NCI-H2171 treated with DMSO at 0.1 percent for 48 hours (cell line): ENCODE data around the gene RAB11FIP3.
"Not testable (repeated sequence)": the region's sequence is repeated elsewhere in the genome, so short reads cannot be mapped to it uniquely, and the experiment has no call there.

ENCODE experiments used
- DNase-seq: peaks from one replicate; lab custom pipeline; 2025; lab: John Stamatoyannopoulos, UW

RAB11FIP3 gene, protein sequence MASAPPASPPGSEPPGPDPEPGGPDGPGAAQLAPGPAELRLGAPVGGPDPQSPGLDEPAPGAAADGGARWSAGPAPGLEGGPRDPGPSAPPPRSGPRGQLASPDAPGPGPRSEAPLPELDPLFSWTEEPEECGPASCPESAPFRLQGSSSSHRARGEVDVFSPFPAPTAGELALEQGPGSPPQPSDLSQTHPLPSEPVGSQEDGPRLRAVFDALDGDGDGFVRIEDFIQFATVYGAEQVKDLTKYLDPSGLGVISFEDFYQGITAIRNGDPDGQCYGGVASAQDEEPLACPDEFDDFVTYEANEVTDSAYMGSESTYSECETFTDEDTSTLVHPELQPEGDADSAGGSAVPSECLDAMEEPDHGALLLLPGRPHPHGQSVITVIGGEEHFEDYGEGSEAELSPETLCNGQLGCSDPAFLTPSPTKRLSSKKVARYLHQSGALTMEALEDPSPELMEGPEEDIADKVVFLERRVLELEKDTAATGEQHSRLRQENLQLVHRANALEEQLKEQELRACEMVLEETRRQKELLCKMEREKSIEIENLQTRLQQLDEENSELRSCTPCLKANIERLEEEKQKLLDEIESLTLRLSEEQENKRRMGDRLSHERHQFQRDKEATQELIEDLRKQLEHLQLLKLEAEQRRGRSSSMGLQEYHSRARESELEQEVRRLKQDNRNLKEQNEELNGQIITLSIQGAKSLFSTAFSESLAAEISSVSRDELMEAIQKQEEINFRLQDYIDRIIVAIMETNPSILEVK

DNA sequence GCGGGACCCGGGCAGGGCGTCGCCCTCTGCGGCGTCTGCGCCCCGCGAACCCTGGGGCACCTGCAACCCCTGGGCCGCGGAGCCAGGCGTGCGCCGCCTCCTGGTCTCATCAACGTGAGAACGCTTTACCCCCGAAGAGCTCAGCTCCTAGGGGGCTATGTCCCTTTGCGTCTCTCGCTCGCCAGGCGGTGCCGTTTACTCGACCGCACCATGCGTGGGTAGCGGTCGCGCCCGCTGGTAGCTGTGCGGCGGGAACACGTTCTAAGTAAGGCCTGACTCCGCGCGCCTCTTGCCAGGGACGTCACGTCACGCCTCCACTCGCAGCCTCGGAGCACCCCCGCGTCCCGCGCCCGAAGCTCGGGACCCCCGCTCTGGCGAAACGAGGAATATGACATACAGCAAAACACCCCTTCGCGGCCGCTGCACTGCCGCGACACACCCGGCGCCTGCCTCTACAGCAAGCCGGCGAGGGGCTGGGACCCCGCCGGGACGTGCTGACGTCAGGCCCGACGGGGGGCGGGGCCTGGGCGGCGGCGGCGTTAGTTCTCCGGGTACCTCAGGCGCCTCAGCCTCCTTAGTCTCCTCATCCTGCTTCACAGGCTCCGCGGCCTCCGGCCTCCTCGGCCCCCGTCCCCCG lies at the start of gene RAB11FIP3:
Gene RAB11FIP3 (plus strand): TSS at position 568 of the 637 bp plus-strand sequence. CDS start 358 bp downstream, outside the sequence.
- DNase-seq = peak; percentile 81

DNA sequence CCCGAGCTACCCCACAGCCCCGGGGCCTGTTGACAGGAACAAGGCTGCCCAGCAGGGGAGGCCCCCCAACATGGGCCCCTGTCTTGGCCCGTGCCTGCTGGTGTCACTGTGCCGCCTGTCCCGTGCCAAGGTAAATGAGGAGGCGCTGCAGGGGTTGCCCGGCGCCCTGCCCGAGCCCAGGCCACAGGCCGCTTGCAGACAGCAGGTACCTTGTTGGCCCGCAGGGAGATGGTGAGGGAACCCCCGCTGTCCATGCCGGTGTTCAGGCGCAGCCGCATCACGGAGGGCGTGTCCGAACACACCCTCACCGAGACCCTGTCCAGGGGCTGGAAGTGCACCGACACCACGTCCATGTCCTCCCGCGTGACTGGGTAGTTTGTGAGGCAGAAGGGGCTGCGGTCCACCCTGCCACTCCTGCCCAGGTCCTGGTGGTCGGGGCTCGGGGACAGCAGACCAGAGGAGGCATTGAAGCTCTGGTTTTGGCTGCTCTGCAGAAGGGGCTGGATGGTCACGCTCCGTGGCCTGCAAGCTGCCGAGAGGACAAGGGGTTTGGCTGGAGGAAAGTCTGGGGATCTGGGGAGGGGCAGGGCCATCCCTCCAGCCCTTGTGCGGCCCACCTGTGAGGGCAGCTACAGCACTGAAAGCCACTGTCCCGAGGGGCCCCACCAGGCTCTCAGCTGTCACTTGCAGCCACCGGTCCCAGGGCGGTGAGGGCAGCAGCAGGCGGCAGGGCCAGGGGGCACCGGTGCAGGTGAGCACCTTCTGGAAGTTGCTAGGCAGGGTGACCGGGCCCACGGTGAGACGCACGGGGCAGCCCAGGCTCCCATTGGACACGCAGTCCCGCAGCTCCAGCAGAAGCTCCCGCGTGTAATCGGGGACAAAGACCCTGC lies 49.3 kb upstream of the RAB11FIP3 start:
- DNase-seq = no peak

DNA sequence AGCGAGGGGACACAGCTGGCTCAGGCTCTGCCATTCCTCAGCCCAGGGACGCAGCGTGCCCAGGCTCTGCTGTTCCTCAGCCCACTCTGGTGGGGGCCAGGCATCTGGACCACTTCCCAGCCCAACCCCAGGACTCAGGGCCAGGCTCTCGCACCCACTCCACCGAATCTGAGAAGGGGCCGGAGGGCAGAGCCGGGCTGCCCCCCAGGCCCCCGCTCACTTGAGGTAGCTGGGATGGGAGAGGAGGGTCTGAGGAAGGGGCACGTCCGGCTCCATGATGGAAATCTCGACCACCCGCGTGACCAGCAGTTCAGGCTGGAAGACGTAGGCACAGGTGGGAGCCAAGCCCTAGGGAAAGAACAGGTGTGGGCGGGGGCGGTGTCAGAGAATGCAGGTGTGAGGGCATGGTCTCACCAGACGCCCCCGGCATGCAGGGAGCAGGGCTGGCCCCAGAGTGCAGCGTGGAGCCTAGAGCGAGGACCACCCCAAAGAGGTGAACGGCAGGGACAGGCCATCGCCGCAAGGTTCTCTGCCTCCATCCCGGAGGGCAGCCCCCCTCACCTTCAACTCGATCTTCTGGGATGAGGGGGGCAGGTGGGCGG lies 48.5 kb upstream of the RAB11FIP3 start:
- no peak for DNase-seq

- DNase-seq = no peak
These were observed 48.0 kb upstream of the RAB11FIP3 start for GRCh38 chr16:377419-377951.

- not testable (repeated sequence) for DNase-seq
These were observed 47.2 kb upstream of the RAB11FIP3 start for GRCh38 chr16:378113-378820.

GRCh38 chr16:378821-379182 lies 46.6 kb upstream of the RAB11FIP3 start:
- DNase-seq = no peak

DNA sequence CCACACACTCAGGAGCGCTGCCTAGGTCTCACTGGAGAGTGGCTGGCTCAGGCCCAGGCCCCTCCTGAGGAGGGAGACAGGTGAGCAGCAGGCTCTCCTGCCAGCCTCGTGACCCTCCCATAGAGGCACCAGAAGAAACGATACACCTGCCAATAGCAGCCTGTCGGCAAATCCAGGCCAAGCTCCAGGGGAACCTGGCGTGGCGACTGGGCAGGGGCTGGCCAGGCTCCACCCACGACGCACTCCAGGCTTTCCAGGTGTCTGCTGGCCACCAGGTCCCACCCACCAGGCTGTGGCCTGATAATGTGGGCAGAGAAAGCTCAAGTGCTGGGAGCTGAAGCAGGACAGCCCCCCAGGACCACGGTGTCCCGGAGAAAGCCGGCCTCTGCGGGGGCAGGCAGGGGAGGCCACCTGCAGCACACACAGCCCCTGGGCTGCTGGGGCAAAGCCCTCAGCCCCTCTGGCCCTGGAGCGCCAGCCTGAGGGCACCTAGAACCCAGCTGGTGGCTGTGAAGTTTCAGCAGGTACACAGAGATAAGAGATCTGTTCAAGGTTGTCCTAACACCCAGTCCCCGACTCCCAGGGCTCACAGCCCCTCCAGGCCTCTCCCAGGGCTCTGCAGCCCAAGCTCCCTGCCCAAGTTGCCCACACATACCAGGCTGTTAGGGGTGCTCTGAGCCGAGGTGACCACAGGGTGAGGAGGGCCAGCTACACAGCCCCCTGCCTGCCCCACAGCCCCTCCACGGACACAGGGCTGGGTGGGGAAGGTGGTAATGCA lies 46.1 kb upstream of the RAB11FIP3 start:
- peak; percentile 81 for DNase-seq

DNA sequence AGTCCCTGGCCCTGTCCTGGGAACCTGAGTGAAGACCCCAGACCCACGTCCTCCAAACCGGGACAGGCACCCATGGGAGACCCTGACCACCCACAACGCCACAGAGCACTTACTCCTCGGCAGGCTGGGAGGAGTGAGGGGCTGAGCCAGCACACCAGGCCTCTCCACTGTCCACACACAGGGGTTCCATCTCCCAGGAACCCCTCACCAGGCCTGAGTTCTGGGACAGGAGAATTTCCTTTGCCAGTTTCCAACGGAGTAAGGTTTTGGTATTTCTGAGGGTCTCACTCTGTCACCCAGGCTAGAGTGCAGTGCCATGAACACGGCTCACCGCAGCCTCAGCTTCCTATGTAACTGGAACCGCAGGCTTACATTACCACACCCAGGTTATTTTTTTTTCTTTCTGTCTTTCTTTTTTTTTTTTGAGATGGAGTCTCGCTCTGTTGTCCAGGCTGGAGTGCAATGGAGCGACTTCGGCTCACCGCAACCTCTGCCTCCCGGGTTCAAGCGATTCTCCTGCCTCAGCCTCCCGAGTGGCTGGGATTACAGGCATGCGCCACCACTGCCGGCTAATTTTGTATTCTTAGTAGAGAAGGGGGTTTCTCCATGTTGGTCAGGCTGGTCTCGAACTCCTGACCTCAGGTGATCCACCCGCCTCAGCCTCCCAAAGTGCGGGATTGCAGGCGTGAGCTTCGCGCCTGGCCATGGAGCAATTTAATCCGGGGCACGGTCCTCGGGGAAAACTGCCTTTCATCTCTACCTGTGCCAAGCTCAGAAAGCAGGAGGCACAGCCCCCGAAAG lies 45.3 kb upstream of the RAB11FIP3 start:
- no peak for DNase-seq

GRCh38 chr16:380762-381011 lies 44.8 kb upstream of the RAB11FIP3 start:
- no peak for DNase-seq

GRCh38 chr16:381012-381788 lies 44.2 kb upstream of the RAB11FIP3 start:
- no peak for DNase-seq

- DNase-seq = peak; percentile 42
These were observed 43.4 kb upstream of the RAB11FIP3 start, which contains the start of gene PGAP6 for GRCh38 chr16:381789-382717. Gene PGAP6 (minus strand): TSS chr16:381978. CDS start chr16:381821, 157 bp downstream.

- DNase-seq = no peak
These were observed 42.0 kb upstream of the RAB11FIP3 start for GRCh38 chr16:383326-384051.

DNA sequence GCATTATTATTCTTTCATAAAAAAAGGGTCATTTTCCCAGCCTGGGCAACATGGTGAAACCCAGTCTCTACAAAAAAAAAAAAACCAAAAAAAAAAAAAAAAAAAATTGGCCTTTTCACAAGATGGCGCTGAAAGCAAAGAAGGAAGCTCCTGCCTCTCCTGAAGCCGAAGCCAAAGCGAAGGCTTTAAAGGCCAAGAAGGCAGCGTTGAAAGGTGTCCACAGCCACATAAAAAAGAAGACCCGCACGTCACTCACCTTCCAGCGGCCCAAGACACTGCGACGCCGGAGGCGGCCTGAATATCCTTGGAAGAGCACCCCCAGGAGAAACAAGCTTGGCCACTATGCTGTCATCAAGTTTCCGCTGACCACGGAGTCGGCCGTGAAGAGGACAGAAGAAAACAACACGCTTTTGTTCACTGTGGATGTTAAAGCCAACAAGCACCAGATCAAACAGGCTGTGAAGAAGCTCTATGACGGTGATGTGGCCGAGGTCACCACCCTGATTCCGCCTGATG lies 38.8 kb upstream of the RAB11FIP3 start:
- DNase-seq = no peak

DNA sequence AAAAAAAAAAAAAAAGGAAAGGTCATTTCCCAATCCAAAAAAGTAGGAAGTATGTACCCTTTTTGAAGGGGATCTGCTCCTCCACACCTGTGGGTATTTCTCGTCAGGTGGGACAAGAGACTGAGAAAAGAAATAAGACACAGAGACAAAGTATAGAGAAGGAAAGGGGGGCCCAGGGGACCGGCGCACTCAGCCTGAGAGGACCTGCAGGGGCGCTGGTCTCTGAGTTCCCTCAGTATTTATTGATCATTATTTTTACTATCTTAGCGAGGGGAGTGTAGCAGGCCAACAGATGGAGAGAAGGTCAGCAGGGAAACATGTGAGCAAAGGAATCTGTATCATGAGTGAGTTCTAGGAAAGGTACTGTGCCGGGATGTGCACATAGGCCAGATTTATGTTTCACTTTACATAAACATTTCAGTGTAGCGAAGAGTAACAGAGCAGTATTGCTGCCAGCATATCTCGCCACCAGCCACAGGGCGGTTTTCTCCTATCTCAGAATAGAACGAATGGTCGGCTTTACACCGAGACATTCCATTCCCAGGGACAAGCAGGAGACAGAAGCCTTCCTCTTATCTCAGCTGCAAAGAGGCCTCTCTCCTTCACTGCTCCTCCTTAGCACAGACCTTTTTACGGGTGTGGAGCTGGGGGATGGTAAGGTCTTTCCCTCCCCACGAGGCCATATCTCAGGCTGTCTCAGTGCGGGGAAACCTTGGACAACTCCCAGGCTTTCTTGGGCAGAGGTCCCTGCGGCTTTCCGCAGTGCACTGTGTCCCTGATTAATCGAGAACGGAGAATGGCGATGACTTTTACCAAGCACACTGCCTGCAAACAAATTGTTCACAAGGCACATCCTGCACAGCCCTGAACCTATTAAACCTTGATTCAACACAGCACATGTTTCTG lies 37.4 kb upstream of the RAB11FIP3 start:
- DNase-seq = not testable (repeated sequence)

GRCh38 chr16:389352-389751 lies 36.1 kb upstream of the RAB11FIP3 start:
- no peak for DNase-seq
